Keratinocyte (primary cell): Measurements from ENCODE around the gene PLD5. TPM values are rescaled to one million over a fixed set of nuclear protein-coding genes. Genes with fewer than 3 reads are reported as not detected.

Experiments used
- DNase-seq: peaks from one replicate; pipeline ENCODE4 v3.0.0-alpha.2; 2011; ENCODE audit warnings: low read depth, missing footprints, low spot score
- FAIRE-seq: peaks from 2 replicates; lab custom pipeline; 2011; peaks lifted over from hg19 to GRCh38; lab: Jason Lieb, UNC
- H2AFZ ChIP-seq: 2 replicates; pipeline ENCODE4 v1.6.0; 2012; ENCODE audit warnings: low read length, control low read depth, inconsistent platforms; ENCODE audit not compliant: control insufficient read depth
- H3K27ac ChIP-seq: 2 replicates; pipeline ENCODE4 v1.5.1; 2011; ENCODE audit warnings: low read length; ENCODE audit not compliant: control insufficient read depth, insufficient read depth
- H3K27me3 ChIP-seq: 3 replicates; pipeline ENCODE4 v1.6.0; 2011; ENCODE audit warnings: low read length; ENCODE audit not compliant: control insufficient read depth, insufficient read depth; ENCODE audit errors: extremely low read depth
- H3K36me3 ChIP-seq, 2 experiments: 2 replicates in 1 of 2; 3 replicates in 1 of 2; pipeline ENCODE4 v1.5.1; 2011; ENCODE audit warnings: low read length in 2 of 2, mild to moderate bottlenecking in 1 of 2; ENCODE audit not compliant: control insufficient read depth in 2 of 2, insufficient read depth in 2 of 2; ENCODE audit errors: extremely low read depth in 1 of 2
- H3K4me1 ChIP-seq: 3 replicates; pipeline ENCODE4 v1.5.1; 2011; ENCODE audit warnings: low read length; ENCODE audit not compliant: control insufficient read depth, insufficient read depth; ENCODE audit errors: extremely low read depth
- H3K4me2 ChIP-seq: 3 replicates; pipeline ENCODE4 v1.6.0; 2011; ENCODE audit warnings: low read depth, low read length; ENCODE audit not compliant: control insufficient read depth, insufficient read depth; ENCODE audit errors: extremely low read depth
- H3K4me3 ChIP-seq, 3 experiments: fragments of 200-600 bp in 1 of 3; sonication (generic) in 1 of 3; 2 replicates in 2 of 3; 3 replicates in 1 of 3; pipeline ENCODE4 v1.5.1; 2011 to 2016; ENCODE audit warnings: low read length in 3 of 3, mild to moderate bottlenecking in 3 of 3, control low read depth in 2 of 3, inconsistent platforms in 1 of 3, low read depth in 1 of 3, mixed read lengths in 1 of 3, mixed run types in 1 of 3, moderate library complexity in 1 of 3; ENCODE audit not compliant: control insufficient read depth in 2 of 3, insufficient read depth in 2 of 3; ENCODE audit errors: extremely low read depth in 1 of 3
- H3K79me2 ChIP-seq: 2 replicates; pipeline ENCODE4 v1.6.0; 2012; ENCODE audit warnings: low read length; ENCODE audit not compliant: control insufficient read depth, insufficient read depth
- H3K9ac ChIP-seq: 3 replicates; pipeline ENCODE4 v1.6.0; 2011; ENCODE audit warnings: low read length; ENCODE audit not compliant: control insufficient read depth, insufficient read depth; ENCODE audit errors: extremely low read depth
- H3K9me1 ChIP-seq: 3 replicates; pipeline ENCODE4 v1.6.0; 2011; ENCODE audit warnings: low read length; ENCODE audit not compliant: control insufficient read depth, insufficient read depth; ENCODE audit errors: extremely low read depth
- H3K9me3 ChIP-seq: 2 replicates; pipeline ENCODE4 v1.5.1; 2012; ENCODE audit warnings: low read depth, low read length; ENCODE audit not compliant: control insufficient read depth
- H4K20me1 ChIP-seq: 3 replicates; pipeline ENCODE4 v1.6.0; 2011; ENCODE audit warnings: low read length; ENCODE audit not compliant: control insufficient read depth, insufficient read depth; ENCODE audit errors: extremely low read depth
- EZH2 ChIP-seq: IDR thresholded peaks from one replicate; pipeline ENCODE4 v1.6.1; 2012; ENCODE audit warnings: inconsistent platforms, mild to moderate bottlenecking, low read length, moderate library complexity
- dilution Hi-C: fragments of 300-500 bp; cut with MboI; formaldehyde crosslinking; loops from one replicate; pipeline ENCODE4 v1.7.0; 2020; ENCODE audit warnings: low sequenced_read_pairs; ENCODE audit not compliant: extremely low pct_ligation_motif_present
- polyA plus RNA-seq, 5 experiments: library from polyadenylated mRNA; depleted of rRNA in 3 of 5; stranded (reverse) in 3 of 5; stranded (forward) in 1 of 5; unstranded in 1 of 5; fragments of >200 nt; gene quantifications; 1 replicate in 1 of 5; 2 replicates in 3 of 5; 3 replicates in 1 of 5; pipeline versions ENCODE4 v1.2.1 to v1.2.3, GENCODE V29; 2011 to 2012; ENCODE audit warnings: missing spikeins in 2 of 5, low read depth in 1 of 5, low replicate concordance in 1 of 5
- TF ChIP-seq, protein P1 (sequence below), 3 experiments: IDR thresholded peaks in 1 of 3; conservative IDR thresholded peaks in 1 of 3; optimal IDR thresholded peaks in 1 of 3; 2 replicates in 2 of 3; 3 replicates in 1 of 3; pipeline versions ENCODE3 to v1.5.1; 2011; ENCODE audit warnings: low read length in 3 of 3, mild to moderate bottlenecking in 3 of 3, moderate library complexity in 2 of 3, control low read depth in 1 of 3, inconsistent platforms in 1 of 3; ENCODE audit not compliant: insufficient read depth in 2 of 3; ENCODE audit errors: extremely low read depth in 1 of 3

Gene PLD5
- polyA plus RNA-seq, 1 donor (not counting 4 experiments of a cell fraction or from before 2014, with no cell fraction given): 7.2 TPM

GRCh38 chr1:242178924-242179708, 345.4 kb downstream of the PLD5 start:
- H3K9me3 ChIP-seq: no peaks in the 10 kb centered on the region
- dilution Hi-C loops: no loop called here
- no peak for FAIRE-seq
- no peak overlapping the region for H3K9ac ChIP-seq
- no peak overlapping the region for H3K27ac ChIP-seq
- TF ChIP-seq, protein P1, sequence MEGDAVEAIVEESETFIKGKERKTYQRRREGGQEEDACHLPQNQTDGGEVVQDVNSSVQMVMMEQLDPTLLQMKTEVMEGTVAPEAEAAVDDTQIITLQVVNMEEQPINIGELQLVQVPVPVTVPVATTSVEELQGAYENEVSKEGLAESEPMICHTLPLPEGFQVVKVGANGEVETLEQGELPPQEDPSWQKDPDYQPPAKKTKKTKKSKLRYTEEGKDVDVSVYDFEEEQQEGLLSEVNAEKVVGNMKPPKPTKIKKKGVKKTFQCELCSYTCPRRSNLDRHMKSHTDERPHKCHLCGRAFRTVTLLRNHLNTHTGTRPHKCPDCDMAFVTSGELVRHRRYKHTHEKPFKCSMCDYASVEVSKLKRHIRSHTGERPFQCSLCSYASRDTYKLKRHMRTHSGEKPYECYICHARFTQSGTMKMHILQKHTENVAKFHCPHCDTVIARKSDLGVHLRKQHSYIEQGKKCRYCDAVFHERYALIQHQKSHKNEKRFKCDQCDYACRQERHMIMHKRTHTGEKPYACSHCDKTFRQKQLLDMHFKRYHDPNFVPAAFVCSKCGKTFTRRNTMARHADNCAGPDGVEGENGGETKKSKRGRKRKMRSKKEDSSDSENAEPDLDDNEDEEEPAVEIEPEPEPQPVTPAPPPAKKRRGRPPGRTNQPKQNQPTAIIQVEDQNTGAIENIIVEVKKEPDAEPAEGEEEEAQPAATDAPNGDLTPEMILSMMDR (optimal IDR thresholded peaks at IDR 0.05 in 1 of 3, IDR thresholded peaks at IDR 0.05 in 1 of 3, conservative IDR thresholded peaks at IDR 0.05 in 1 of 3; ENCODE audit: extremely low read depth in 1 of 3, insufficient read depth in 2 of 3, low read length in 3 of 3): no peak
- no peak for TF ChIP-seq EZH2
- DNase-seq: no peak
- no peaks in the 10 kb centered on the region for H3K9me1 ChIP-seq
- H3K36me3 ChIP-seq: peaks cover 0 to 2% of the 10 kb centered on the region in 2 experiments
- H4K20me1 ChIP-seq: no peaks in the 10 kb centered on the region
- H3K4me3 ChIP-seq: no peak overlapping the region
- H3K79me2 ChIP-seq: no peaks in the 10 kb centered on the region
- H2AFZ ChIP-seq: no peak overlapping the region
- no peaks in the 10 kb centered on the region for H3K4me1 ChIP-seq
- H3K27me3 ChIP-seq: no peaks in the 10 kb centered on the region
- no peak overlapping the region for H3K4me2 ChIP-seq

GRCh38 chr1:242178436-242178835, 346.1 kb downstream of the PLD5 start:
- H2AFZ ChIP-seq: no peak overlapping the region
- H3K27me3 ChIP-seq: no peaks in the 10 kb centered on the region
- no peak overlapping the region for H3K9ac ChIP-seq
- DNase-seq (no peak), FAIRE-seq (no peak)
- no peak overlapping the region for H3K4me3 ChIP-seq
- H3K4me1 ChIP-seq: no peaks in the 10 kb centered on the region
- no peaks in the 10 kb centered on the region for H3K79me2 ChIP-seq
- H3K9me3 ChIP-seq: no peaks in the 10 kb centered on the region
- no peak overlapping the region for H3K27ac ChIP-seq
- H3K9me1 ChIP-seq: no peaks in the 10 kb centered on the region
- peaks cover 0 to 2% of the 10 kb centered on the region in 2 experiments for H3K36me3 ChIP-seq
- no peaks in the 10 kb centered on the region for H4K20me1 ChIP-seq
- TF ChIP-seq, protein P1 (optimal IDR thresholded peaks at IDR 0.05 in 1 of 3, IDR thresholded peaks at IDR 0.05 in 1 of 3, conservative IDR thresholded peaks at IDR 0.05 in 1 of 3; ENCODE audit: extremely low read depth in 1 of 3, insufficient read depth in 2 of 3, low read length in 3 of 3): no peak
- TF ChIP-seq EZH2: no peak
- dilution Hi-C loops: no loop called here
- no peak overlapping the region for H3K4me2 ChIP-seq
